Measurements from ENCODE around the gene RPL10L.

Gene RPL10L

GRCh38 chr14:46651526-46652144 is at the start of gene RPL10L:
Gene RPL10L (minus strand): TSS chr14:46651781. CDS start chr14:46651736, 45 bp downstream.
- H3K4me3 ChIP-seq (ENCODE audit: low read depth, low read length) = no peak within 1 kb of the TSS

- no peak overlapping the region for H3K4me3 ChIP-seq (ENCODE audit: low read depth, low read length)
Measured at GRCh38 chr14:46691819-46692218, 40.2 kb upstream of the RPL10L start.

- H3K4me3 ChIP-seq (ENCODE audit: low read depth, low read length) = no peak overlapping the region
Measured at GRCh38 chr14:46686652-46687051, 35.1 kb upstream of the RPL10L start.

DNA sequence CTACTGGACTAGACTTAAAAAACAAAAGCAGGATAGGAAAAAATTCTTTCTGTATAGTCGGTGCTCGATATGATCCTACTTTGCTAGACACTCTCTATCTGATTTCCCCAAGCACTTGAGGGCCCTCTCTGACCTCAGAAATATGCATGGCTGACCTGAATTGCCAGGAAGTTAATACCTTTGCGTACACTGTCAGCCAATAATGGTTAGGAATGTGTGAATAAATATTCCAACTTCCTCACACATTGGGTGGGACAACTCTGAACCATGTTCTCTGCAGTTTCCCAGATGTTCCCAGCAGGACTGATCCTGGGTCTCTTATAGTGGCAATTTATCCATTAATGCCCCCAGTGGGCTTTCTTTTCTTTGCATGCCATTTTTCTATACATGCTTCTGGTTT is 20.5 kb upstream of the RPL10L start:
- no peak overlapping the region for H3K4me3 ChIP-seq (ENCODE audit: low read depth, low read length)

- no peak overlapping the region for H3K4me3 ChIP-seq (ENCODE audit: low read depth, low read length)
Measured at GRCh38 chr14:46663382-46663781, 11.8 kb upstream of the RPL10L start.

DNA sequence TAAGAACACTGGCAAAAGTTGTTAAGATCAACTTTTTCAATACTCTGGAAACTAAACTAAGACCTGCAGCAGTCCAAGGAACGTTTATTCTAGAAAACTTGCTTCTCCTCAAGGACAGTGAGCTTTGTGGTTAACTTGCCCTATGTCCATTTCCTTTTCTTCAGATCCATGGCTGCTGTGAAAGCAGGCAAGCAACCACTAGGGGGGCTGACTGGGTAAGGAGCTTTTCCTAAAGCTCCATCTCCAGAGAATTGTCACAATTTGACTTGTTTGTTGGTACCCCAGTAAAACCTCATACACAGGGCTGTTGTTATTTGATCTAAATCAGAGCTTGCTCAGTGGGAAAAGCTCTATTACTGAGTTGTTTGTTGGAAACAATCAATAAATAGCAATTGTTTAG is 10.1 kb upstream of the RPL10L start:
- H3K4me3 ChIP-seq (ENCODE audit: low read depth, low read length) = no peak overlapping the region

DNA sequence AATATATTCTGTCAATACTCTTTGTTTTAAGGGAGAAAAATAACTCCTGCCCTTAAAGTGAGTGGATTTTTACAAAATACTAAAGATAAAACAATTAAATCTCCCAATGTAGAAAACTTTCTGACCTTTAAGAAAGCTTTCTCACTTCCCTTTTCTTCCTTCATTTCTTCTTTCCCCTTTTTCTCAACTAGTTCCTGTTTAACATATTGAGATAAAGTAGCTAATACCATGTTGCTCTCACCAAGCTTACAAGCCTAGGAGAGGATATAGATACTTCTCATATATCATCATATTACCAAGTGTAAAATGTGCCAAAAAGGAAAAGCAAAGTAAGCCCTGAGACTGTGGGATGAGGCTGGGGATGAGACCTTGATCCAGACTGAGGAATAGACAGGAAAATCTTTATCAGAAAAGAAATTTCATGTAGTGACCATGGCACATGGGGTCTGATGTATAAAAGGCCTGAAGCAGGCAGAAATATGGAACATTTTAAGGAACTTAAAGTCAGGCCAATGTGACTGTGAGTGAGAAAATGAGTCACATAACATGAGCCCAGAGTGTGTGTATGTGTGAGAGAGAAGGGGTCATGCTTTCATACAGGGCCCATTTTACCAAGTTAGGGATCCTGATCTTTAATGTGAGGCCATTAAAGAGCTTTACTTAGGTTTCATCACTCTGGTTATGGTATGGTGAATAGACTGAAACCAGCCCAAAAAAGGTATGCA is 1.6 kb upstream of the RPL10L start:
- no peak overlapping the region for H3K4me3 ChIP-seq (ENCODE audit: low read depth, low read length)

GRCh38 chr14:46646796-46647195 is 4.8 kb downstream of the RPL10L start:
- H3K4me3 ChIP-seq (ENCODE audit: low read depth, low read length) = no peak overlapping the region

- no peak overlapping the region for H3K4me3 ChIP-seq (ENCODE audit: low read depth, low read length)
Measured at GRCh38 chr14:46626876-46627275, 24.7 kb downstream of the RPL10L start.
